ENCODE results near the gene SDR42E1. TPM values are rescaled to one million over a fixed set of nuclear protein-coding genes. Genes with fewer than 3 reads are reported as not detected.

SDR42E1 gene
- total and polyA plus RNA-seq, 2 of the 8 experiments (the other 6 are each of a cell fraction or from before 2014, with no cell fraction given): 0.03 TPM; not detected in 1

- no peak overlapping the region for H3K4me2 ChIP-seq (ENCODE audit: insufficient read depth in 1 of 2, low read depth in 2 of 2, low read length in 2 of 2)
- H2BK120ac ChIP-seq (replicated peaks; ENCODE audit: low read depth, low read length): no peak overlapping the region
- no peaks in the 10 kb centered on the region for H3K79me1 ChIP-seq (ENCODE audit: low read depth, low read length)
- no peak overlapping the region for H3K27ac ChIP-seq (ENCODE audit: low read depth, low read length)
- peak overlapping the region; percentile 88; the same call in 1 of the 2 replicates for H2BK15ac ChIP-seq (ENCODE audit: low read length)
- no peaks in the 10 kb centered on the region for H4K20me1 ChIP-seq (replicated peaks in 1 of 2; ENCODE audit: control insufficient read depth in 1 of 2, insufficient read depth in 2 of 2, low read length in 2 of 2)
- peak overlapping the region; percentile 68 for H4K91ac ChIP-seq (replicated peaks; ENCODE audit: insufficient read length, low read length)
- no peak overlapping the region for H3K56ac ChIP-seq (replicated peaks; ENCODE audit: insufficient read length, low read depth, low read length)
- CTCF ChIA-PET (ENCODE audit: partially characterized antibody): interaction anchor here (0.9 to 4.0 kb wide), 7 partner anchors 8 to 257 kb away, joined by 3 to 15 read pairs (median 4); no protein-coding TSS in a partner anchor
- no peak overlapping the region for H4K5ac ChIP-seq (ENCODE audit: insufficient read length, low read depth, low read length)
- no peak overlapping the region for H3K4ac ChIP-seq (replicated peaks; ENCODE audit: insufficient read length, low read depth, low read length)
- POLR2A ChIA-PET (ENCODE audit: partially characterized antibody): interaction anchor here (1.1 kb wide), 1 partner anchor 12 kb away, joined by 3 read pairs; no protein-coding TSS in a partner anchor
- peak overlapping the region; percentile 93 for H3K18ac ChIP-seq (ENCODE audit: extremely low read depth, low read length)
- no peak overlapping the region for H2AFZ ChIP-seq (ENCODE audit: low read length)
- no peak overlapping the region for H3K14ac ChIP-seq (ENCODE audit: insufficient read length)
- peak overlapping the region; percentile 90; the same call in 1 of the 2 replicates for H2BK5ac ChIP-seq (ENCODE audit: low read depth, low read length)
- H2BK12ac ChIP-seq (ENCODE audit: low read depth, low read length): peak overlapping the region; percentile 96; the same call in 1 of the 2 replicates
- no peak overlapping the region for H4K8ac ChIP-seq (ENCODE audit: extremely low read depth, insufficient read depth, low read length)
- no peak overlapping the region for H3K23ac ChIP-seq (ENCODE audit: insufficient read length)
- no peak overlapping the region for H3K9ac ChIP-seq (replicated peaks in 1 of 4; ENCODE audit: extremely low read depth in 1 of 4, low read depth in 3 of 4, low read length in 3 of 4)
- H3K27me3 ChIP-seq (replicated peaks in 1 of 4; ENCODE audit: control insufficient read depth in 3 of 4, extremely low read depth in 1 of 4, insufficient read depth in 3 of 4, low read length in 3 of 4): no peaks in the 10 kb centered on the region; a peak in 1 of 7 replicates
- H3K36me3 ChIP-seq (ENCODE audit: control insufficient read depth in 2 of 4, insufficient read depth in 4 of 4, low read length in 3 of 4): no peaks in the 10 kb centered on the region
- H3K9me3 ChIP-seq (ENCODE audit: insufficient read depth in 2 of 2, low read depth in 1 of 2, low read length in 1 of 2): peaks cover 13 to 20% of the 10 kb centered on the region in 2 experiments
- H3K79me2 ChIP-seq (ENCODE audit: control insufficient read depth in 1 of 2, insufficient read depth in 2 of 2, low read length in 2 of 2): no peaks in the 10 kb centered on the region
- FAIRE-seq (peak; percentile 69), DNase-seq (ENCODE audit: low read depth in 1 of 2, low spot score in 2 of 2) (peak in 1 of 2 experiments; percentile 33)
- H2AK5ac ChIP-seq (ENCODE audit: low read depth, low read length): no peak overlapping the region
- 41% methylated on average over 2 of the region's 2 CpGs; no CpG with 5 or more reads in 1 of the 2 experiments for WGBS, 2 experiments (ENCODE audit: extremely low coverage in 1 of 2, insufficient coverage in 1 of 2, insufficient read length in 1 of 2, insufficient replicate concordance in 2 of 2, low coverage in 1 of 2, low lambda C conversion rate in 2 of 2, missing lambda C conversion rate in 1 of 2)
- no peaks in the 10 kb centered on the region for H3K23me2 ChIP-seq (ENCODE audit: low read depth, low read length)
- H2BK20ac ChIP-seq (ENCODE audit: low read length): peak overlapping the region; percentile 95
- peaks cover 0 to 8% (median 5%) of the 10 kb centered on the region in 4 experiments; a peak in 4 of 7 replicates for H3K4me1 ChIP-seq (replicated peaks in 1 of 4; ENCODE audit: control insufficient read depth in 3 of 4, insufficient read depth in 4 of 4, low read length in 3 of 4)
- H3K4me3 ChIP-seq (ENCODE audit: extremely low read depth in 1 of 4, insufficient read depth in 2 of 4, low read depth in 3 of 4, low read length in 4 of 4): no peak overlapping the region
- TF ChIP-seq, protein P1, sequence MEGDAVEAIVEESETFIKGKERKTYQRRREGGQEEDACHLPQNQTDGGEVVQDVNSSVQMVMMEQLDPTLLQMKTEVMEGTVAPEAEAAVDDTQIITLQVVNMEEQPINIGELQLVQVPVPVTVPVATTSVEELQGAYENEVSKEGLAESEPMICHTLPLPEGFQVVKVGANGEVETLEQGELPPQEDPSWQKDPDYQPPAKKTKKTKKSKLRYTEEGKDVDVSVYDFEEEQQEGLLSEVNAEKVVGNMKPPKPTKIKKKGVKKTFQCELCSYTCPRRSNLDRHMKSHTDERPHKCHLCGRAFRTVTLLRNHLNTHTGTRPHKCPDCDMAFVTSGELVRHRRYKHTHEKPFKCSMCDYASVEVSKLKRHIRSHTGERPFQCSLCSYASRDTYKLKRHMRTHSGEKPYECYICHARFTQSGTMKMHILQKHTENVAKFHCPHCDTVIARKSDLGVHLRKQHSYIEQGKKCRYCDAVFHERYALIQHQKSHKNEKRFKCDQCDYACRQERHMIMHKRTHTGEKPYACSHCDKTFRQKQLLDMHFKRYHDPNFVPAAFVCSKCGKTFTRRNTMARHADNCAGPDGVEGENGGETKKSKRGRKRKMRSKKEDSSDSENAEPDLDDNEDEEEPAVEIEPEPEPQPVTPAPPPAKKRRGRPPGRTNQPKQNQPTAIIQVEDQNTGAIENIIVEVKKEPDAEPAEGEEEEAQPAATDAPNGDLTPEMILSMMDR (IDR thresholded peaks at IDR 0.05; ENCODE audit: control extremely low read depth in 1 of 3, insufficient read depth in 1 of 3, low read depth in 1 of 3, low read length in 3 of 3): peak in 1 of 3 experiments; percentile 6; a peak in 1 of 4 replicates
- TF ChIP-seq EP300 (IDR thresholded peaks at IDR 0.05; ENCODE audit: borderline replicate concordance in 1 of 2, low read depth in 2 of 2, low read length in 2 of 2) (no peak), RAD21 (IDR thresholded peaks at IDR 0.05 in 1 of 2, conservative IDR thresholded peaks at IDR 0.05 in 1 of 2; ENCODE audit: low read depth in 2 of 2, low read length in 2 of 2) (peak in 1 of 2 experiments; percentile 10; a peak in 1 of 4 replicates)
These were observed 37.5 kb downstream of the SDR42E1 start for GRCh38 chr16:81973737-81974136.

Measured in H1 (cell line).